ENCODE data around the gene SLFN11.
"Not testable (repeated sequence)": the region's sequence is repeated elsewhere in the genome, so short reads cannot be mapped to it uniquely, and the experiment has no call there.

Gene SLFN11

DNA sequence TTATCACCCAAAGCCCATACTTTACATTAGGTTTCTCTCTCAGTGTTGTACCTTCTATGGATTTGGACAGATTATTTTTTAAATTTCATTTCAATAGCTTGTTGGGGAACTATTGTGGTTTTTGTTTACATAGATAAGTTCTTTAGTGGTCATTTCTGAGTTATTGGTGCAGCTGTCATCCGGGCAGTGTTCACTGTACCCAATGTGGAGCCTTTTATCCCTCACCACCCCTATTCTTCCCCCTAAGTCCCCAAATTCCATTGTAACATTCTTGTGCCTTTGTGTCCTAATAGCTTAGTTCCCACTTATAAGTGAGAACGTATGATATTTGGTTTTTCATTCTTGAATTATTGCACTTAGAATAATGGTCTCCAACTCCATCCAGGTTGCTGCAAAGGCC, 57.5 kb downstream of the SLFN11 start:
- H3K9ac ChIP-seq (ENCODE audit: low read depth, low read length) = no peak overlapping the region
- H3K9me3 ChIP-seq (ENCODE audit: control insufficient read depth, insufficient read depth, low read length) = no peaks in the 10 kb centered on the region
- peaks cover 17% of the 10 kb centered on the region for H3K27me3 ChIP-seq (ENCODE audit: control insufficient read depth, insufficient read depth, low read length)
- no peak overlapping the region for H3K4me3 ChIP-seq (ENCODE audit: low read depth, low read length)
- peaks cover 16% of the 10 kb centered on the region for H3K4me1 ChIP-seq (ENCODE audit: control insufficient read depth, insufficient read depth, low read length)
- H3K36me3 ChIP-seq (ENCODE audit: control insufficient read depth, insufficient read depth, low read length) = no peaks in the 10 kb centered on the region
- no peak overlapping the region for H3K27ac ChIP-seq (ENCODE audit: low read depth, low read length)

DNA sequence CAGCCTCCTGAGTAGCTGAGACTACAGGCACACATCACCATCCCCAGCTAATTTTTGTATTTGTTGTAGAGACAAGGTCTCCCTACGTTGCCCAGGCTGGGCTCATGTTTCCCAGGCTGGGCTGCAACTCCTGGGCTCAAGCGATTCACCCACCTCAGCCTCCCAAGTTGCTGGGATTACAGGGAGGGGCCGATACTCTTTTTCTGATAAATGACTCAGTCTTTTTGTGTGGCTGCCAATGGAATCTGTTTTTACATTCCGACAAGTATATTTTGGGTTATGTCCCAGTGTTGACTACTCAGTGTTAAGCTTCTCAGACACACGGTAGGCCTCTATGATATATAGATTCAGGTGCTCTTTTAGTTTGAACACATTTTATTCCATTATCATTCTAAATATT, 58.1 kb downstream of the SLFN11 start:
- Histone ChIP-seq H3K9me3 (ENCODE audit: control insufficient read depth, insufficient read depth, low read length) (no peaks in the 10 kb centered on the region), H3K36me3 (ENCODE audit: control insufficient read depth, insufficient read depth, low read length) (no peaks in the 10 kb centered on the region), H3K4me3 (ENCODE audit: low read depth, low read length) (no peak overlapping the region), H3K27ac (ENCODE audit: low read depth, low read length) (peak overlapping the region; percentile 11), H3K27me3 (ENCODE audit: control insufficient read depth, insufficient read depth, low read length) (peaks cover 17% of the 10 kb centered on the region), H3K4me1 (ENCODE audit: control insufficient read depth, insufficient read depth, low read length) (peaks cover 16% of the 10 kb centered on the region), H3K9ac (ENCODE audit: low read depth, low read length) (no peak overlapping the region)

DNA sequence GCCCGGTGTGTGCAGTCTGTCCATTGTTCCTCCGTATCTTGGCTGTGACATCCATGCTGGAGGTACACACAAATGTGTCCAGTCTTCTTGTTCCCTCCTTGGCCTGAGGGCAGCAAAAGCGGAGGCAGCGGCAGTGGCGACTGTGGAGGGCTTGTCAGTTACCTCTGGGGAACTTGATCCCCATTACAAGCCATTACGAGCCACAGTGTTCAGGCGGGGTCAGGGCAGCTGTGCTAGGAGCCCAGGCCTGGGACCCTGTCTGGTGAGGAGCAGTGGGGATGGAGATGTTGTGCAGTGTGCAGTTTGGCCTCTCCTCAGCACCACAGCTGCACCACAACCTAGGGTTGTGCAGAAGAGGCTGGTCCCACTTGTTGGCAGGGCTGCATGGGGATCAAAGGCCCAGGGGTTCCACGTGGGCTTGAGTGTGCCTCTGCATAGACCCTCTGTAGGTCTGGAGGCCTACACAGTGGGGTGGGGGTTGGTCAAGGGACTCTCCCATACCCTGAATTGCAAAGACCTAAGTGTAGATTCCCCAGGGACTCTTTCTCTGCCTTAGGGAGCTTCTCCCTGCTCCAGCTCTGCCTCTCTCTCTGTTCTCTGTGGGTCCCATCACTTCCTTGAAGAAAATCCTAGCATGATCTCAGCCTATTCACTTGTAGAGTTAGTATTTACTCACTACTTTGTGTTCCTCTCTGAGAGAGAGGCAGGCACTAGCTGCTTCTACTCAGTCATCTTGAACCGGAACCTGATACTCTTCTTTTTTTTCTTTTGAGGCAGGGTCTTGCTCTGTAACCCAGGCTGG, 58.8 kb downstream of the SLFN11 start:
- Histone ChIP-seq H3K27ac (ENCODE audit: low read depth, low read length) (peak overlapping the region; percentile 34), H3K4me3 (ENCODE audit: low read depth, low read length) (peak overlapping the region; percentile 68; the same call in 1 of the 2 replicates), H3K9ac (ENCODE audit: low read depth, low read length) (no peak overlapping the region)

DNA sequence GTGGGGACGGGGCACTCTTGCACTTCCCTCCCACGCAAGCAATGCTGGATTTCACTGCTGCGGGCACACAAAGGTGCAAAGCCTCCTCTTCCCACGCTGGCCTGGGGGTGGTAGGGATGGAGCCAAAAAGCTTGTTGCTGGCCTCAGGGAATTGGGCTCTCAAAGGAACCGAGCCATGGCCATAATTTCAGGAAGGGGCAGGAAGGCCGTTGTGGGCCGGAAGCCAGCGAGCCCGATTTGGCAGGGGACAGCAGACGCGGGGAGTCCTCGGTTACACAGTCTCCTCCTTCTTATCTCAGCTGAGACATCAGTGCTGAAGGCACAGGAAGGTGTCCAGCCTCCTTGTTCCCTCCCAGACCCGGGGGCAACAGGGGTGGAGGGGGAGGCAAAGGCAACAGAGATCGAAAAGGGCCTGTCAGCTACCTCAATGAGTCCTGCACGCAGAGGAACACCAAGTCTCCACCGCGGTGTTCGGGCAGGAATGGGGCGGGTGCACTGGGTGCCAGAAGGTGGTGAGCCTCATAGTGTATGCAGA, 59.5 kb downstream of the SLFN11 start:
- H3K27me3 ChIP-seq (ENCODE audit: control insufficient read depth, insufficient read depth, low read length) = peaks cover 17% of the 10 kb centered on the region
- peaks cover 16% of the 10 kb centered on the region for H3K4me1 ChIP-seq (ENCODE audit: control insufficient read depth, insufficient read depth, low read length)
- peak overlapping the region; percentile 68 for H3K4me3 ChIP-seq (ENCODE audit: low read depth, low read length)
- H3K27ac ChIP-seq (ENCODE audit: low read depth, low read length) = no peak overlapping the region
- no peak overlapping the region for H3K9ac ChIP-seq (ENCODE audit: low read depth, low read length)
- H3K9me3 ChIP-seq (ENCODE audit: control insufficient read depth, insufficient read depth, low read length) = no peaks in the 10 kb centered on the region
- no peaks in the 10 kb centered on the region for H3K36me3 ChIP-seq (ENCODE audit: control insufficient read depth, insufficient read depth, low read length)

More for the DNA sequence above, 58.8 kb downstream of the SLFN11 start:
- Histone ChIP-seq H3K4me1 (ENCODE audit: control insufficient read depth, insufficient read depth, low read length) (peaks cover 16% of the 10 kb centered on the region), H3K27me3 (ENCODE audit: control insufficient read depth, insufficient read depth, low read length) (peaks cover 17% of the 10 kb centered on the region), H3K36me3 (ENCODE audit: control insufficient read depth, insufficient read depth, low read length) (no peaks in the 10 kb centered on the region), H3K9me3 (ENCODE audit: control insufficient read depth, insufficient read depth, low read length) (no peaks in the 10 kb centered on the region)

DNA sequence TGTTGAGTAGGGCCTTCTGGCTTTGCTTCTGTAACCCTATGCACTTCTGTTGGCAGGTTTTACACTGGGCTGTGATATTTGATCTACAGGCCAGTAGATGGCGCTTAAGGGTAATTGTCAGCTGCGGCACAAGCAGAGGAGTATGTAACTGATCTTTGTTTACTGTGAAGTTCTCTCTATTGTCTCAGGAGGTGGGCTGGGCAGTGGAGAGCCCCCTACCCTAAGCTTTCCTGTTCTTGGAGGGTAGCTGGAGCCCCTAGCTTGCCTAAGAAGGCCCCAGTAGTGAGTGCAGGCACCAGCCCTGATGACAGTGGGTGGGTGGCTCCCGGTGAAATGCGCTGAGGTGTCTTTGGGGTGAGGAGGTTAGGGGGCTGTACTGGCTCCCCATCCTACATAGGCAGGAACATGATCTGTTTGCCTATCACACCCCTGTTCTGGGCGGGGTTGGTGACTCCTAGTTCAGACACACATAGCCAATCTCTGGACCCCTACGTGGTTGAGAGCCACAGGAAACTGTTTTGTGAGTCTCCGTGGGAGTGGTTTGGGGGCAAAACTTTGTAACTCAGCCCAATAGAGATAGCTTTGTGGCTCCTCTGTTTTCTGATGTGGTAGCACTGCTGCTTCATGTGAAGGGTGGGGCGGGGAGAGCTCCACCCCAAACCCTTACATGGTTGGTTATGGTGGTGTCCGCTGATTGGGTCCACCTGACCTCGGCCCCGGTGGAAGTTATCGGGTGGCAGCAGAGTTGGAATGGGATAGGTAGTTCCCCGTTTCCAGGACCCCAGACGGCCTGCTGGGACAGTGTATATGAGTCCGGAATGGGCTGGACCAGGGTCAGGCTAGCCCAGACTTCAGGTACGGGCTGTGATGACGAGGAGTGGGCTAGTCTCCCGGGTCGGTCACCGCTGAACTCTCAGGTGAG, 60.4 kb downstream of the SLFN11 start:
- Histone ChIP-seq H3K4me3 (ENCODE audit: low read depth, low read length) (peak overlapping the region; percentile 68), H3K9me3 (ENCODE audit: control insufficient read depth, insufficient read depth, low read length) (no peaks in the 10 kb centered on the region), H3K9ac (ENCODE audit: low read depth, low read length) (no peak overlapping the region), H3K36me3 (ENCODE audit: control insufficient read depth, insufficient read depth, low read length) (no peaks in the 10 kb centered on the region), H3K27ac (ENCODE audit: low read depth, low read length) (peak overlapping the region; percentile 4), H3K27me3 (ENCODE audit: control insufficient read depth, insufficient read depth, low read length) (peaks cover 17% of the 10 kb centered on the region), H3K4me1 (ENCODE audit: control insufficient read depth, insufficient read depth, low read length) (peaks cover 16% of the 10 kb centered on the region)

DNA sequence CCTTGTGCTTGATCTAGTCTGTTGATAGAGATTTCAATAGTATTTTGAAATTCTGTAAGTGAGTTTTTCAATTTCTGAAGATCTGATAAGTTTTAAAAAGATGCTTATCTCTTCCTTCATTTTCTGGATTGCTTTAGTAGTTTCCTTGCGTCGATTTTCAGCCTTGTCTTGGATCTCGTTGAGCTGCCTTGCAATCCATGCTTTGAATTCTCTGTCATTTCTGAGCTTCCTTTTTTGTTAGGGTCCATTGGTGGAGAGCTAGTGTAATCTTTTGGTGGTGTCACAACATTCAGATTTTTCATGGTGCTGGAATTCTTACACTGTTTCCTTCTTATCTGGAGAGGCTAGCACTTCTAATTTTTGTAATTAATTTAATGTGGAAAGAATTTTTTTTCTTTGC, 61.1 kb downstream of the SLFN11 start:
- Histone ChIP-seq H3K9me3 (ENCODE audit: control insufficient read depth, insufficient read depth, low read length) (no peaks in the 10 kb centered on the region), H3K36me3 (ENCODE audit: control insufficient read depth, insufficient read depth, low read length) (no peaks in the 10 kb centered on the region), H3K27ac (ENCODE audit: low read depth, low read length) (no peak overlapping the region), H3K4me3 (ENCODE audit: low read depth, low read length) (no peak overlapping the region), H3K9ac (ENCODE audit: low read depth, low read length) (no peak overlapping the region), H3K4me1 (ENCODE audit: control insufficient read depth, insufficient read depth, low read length) (peaks cover 16% of the 10 kb centered on the region), H3K27me3 (ENCODE audit: control insufficient read depth, insufficient read depth, low read length) (peaks cover 17% of the 10 kb centered on the region)

DNA sequence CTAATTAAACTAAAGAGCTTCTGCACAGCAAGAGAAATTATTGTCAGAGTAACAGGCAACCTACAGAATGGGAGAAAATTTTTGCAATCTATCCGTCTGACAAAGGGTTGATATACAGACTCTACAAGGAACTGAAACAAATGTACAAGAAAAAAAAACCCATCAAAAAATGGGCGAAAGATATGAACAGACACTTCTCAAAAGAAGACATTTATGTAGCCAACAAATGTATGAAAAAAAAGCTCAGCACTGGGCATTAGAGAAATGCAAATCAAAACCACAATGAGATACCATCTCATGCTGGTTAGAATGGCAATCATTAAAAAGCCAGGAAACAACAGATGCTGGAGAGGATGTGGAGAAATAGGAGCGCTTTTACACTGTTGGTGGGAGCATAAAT, 64.1 kb downstream of the SLFN11 start:
- H3K4me3 ChIP-seq (ENCODE audit: low read depth, low read length); H3K9me3 ChIP-seq (ENCODE audit: control insufficient read depth, insufficient read depth, low read length); H3K4me1 ChIP-seq (ENCODE audit: control insufficient read depth, insufficient read depth, low read length); H3K9ac ChIP-seq (ENCODE audit: low read depth, low read length); H3K27ac ChIP-seq (ENCODE audit: low read depth, low read length); H3K36me3 ChIP-seq (ENCODE audit: control insufficient read depth, insufficient read depth, low read length): not testable (repeated sequence)
- peaks cover 13% of the 10 kb centered on the region for H3K27me3 ChIP-seq (ENCODE audit: control insufficient read depth, insufficient read depth, low read length)
